ENCODE results near the gene CDK2AP2. TPM values are rescaled to one million over a fixed set of nuclear protein-coding genes. Genes with fewer than 3 reads are reported as not detected.

The CDK2AP2 gene
- polyA plus RNA-seq, 3 donors = 47.8 to 80.2 (median 78.5) TPM

- Mint-ChIP-seq H3K27me3 (ENCODE audit: low read depth in 3 of 3) (peaks cover 1 to 7% (median 6%) of the 10 kb centered on the region in 3 donors), H3K4me3 (no peak overlapping the region), H3K36me3 (no peaks in the 10 kb centered on the region), H3K9me3 (no peaks in the 10 kb centered on the region), H3K27ac (peak overlapping the region in 2 of 7 donors; percentile 36 to 52), H3K4me1 (peaks cover 7% of the 10 kb centered on the region)
- H3K36me3 ChIP-seq (replicated peaks in 1 of 2; ENCODE audit: control insufficient read depth in 1 of 2, insufficient read depth in 2 of 2, low read length in 2 of 2) = no peaks in the 10 kb centered on the region
- H3K79me2 ChIP-seq (ENCODE audit: insufficient read depth, low read length) = no peaks in the 10 kb centered on the region
- H3K4me1 ChIP-seq (ENCODE audit: control insufficient read depth in 1 of 2, insufficient read depth in 2 of 2, low read length in 2 of 2) = peaks cover 9 to 12% of the 10 kb centered on the region in 2 donors
- no peaks in the 10 kb centered on the region for H3K27me3 ChIP-seq (ENCODE audit: control insufficient read depth in 2 of 2, insufficient read depth in 2 of 2, low read length in 2 of 2)
- no peak overlapping the region for H2AFZ ChIP-seq (ENCODE audit: insufficient read depth, low read depth, low read length, poor library complexity, severe bottlenecking)
- TF ChIP-seq CTCF (IDR thresholded peaks at IDR 0.05) = no peak
- H4K20me1 ChIP-seq (ENCODE audit: insufficient read depth, low read length) = no peaks in the 10 kb centered on the region
- WGBS (ENCODE audit: insufficient coverage) = 96% methylated on average over 18 of the region's 19 CpGs
- no peak for DNase-seq
- no peak overlapping the region for H3K9ac ChIP-seq (ENCODE audit: insufficient read depth, low read length, poor library complexity, severe bottlenecking)
- H3K4me3 ChIP-seq (replicated peaks in 1 of 3; ENCODE audit: low read depth in 2 of 3, low read length in 3 of 3) = no peak overlapping the region
- no peaks in the 10 kb centered on the region for H3K9me3 ChIP-seq (replicated peaks in 1 of 2; ENCODE audit: control insufficient read depth in 1 of 2, insufficient read depth in 1 of 2, low read length in 2 of 2)
- H3K4me2 ChIP-seq (replicated peaks; ENCODE audit: extremely low read depth, low read length, poor library complexity, severe bottlenecking) = no peak overlapping the region
- H3K27ac ChIP-seq (ENCODE audit: low read depth in 1 of 2, low read length in 2 of 2) = no peak overlapping the region
- intact Hi-C loops (cut with micrococcal nuclease) = no loop called here
These were observed 49.7 kb downstream of the CDK2AP2 start for GRCh38 chr11:67458266-67458665.

GRCh38 chr11:67457453-67457852, 50.5 kb downstream of the CDK2AP2 start:
- H3K27ac ChIP-seq (ENCODE audit: low read depth in 1 of 2, low read length in 2 of 2) = no peak overlapping the region
- intact Hi-C loops (cut with micrococcal nuclease) = no loop called here
- H3K4me1 Mint-ChIP-seq = peaks cover 7% of the 10 kb centered on the region

More at GRCh38 chr11:67457453-67457852, 50.5 kb downstream of the CDK2AP2 start:
- no peaks in the 10 kb centered on the region for H3K79me2 ChIP-seq (ENCODE audit: insufficient read depth, low read length)
- no peak overlapping the region for H3K4me2 ChIP-seq (replicated peaks; ENCODE audit: extremely low read depth, low read length, poor library complexity, severe bottlenecking)
- peaks cover 9 to 11% of the 10 kb centered on the region in 2 donors for H3K4me1 ChIP-seq (ENCODE audit: control insufficient read depth in 1 of 2, insufficient read depth in 2 of 2, low read length in 2 of 2)
- no peaks in the 10 kb centered on the region for H3K9me3 Mint-ChIP-seq
- no peaks in the 10 kb centered on the region for H3K27me3 ChIP-seq (ENCODE audit: control insufficient read depth in 2 of 2, insufficient read depth in 2 of 2, low read length in 2 of 2)
- H3K9ac ChIP-seq (ENCODE audit: insufficient read depth, low read length, poor library complexity, severe bottlenecking) = no peak overlapping the region
- H3K27ac Mint-ChIP-seq = no peak overlapping the region
- H3K4me3 Mint-ChIP-seq = no peak overlapping the region
- WGBS (ENCODE audit: insufficient coverage) = 99% methylated on average over 8 of the region's 12 CpGs
- DNase-seq = no peak
- no peaks in the 10 kb centered on the region for H3K36me3 Mint-ChIP-seq
- H3K36me3 ChIP-seq (replicated peaks in 1 of 2; ENCODE audit: control insufficient read depth in 1 of 2, insufficient read depth in 2 of 2, low read length in 2 of 2) = no peaks in the 10 kb centered on the region
- H2AFZ ChIP-seq (ENCODE audit: insufficient read depth, low read depth, low read length, poor library complexity, severe bottlenecking) = no peak overlapping the region
- TF ChIP-seq CTCF (IDR thresholded peaks at IDR 0.05) = no peak
- H3K9me3 ChIP-seq (replicated peaks in 1 of 2; ENCODE audit: control insufficient read depth in 1 of 2, insufficient read depth in 1 of 2, low read length in 2 of 2) = no peaks in the 10 kb centered on the region
- peaks cover 1 to 7% (median 6%) of the 10 kb centered on the region in 3 donors for H3K27me3 Mint-ChIP-seq (ENCODE audit: low read depth in 3 of 3)
- H4K20me1 ChIP-seq (ENCODE audit: insufficient read depth, low read length) = no peaks in the 10 kb centered on the region
- no peak overlapping the region for H3K4me3 ChIP-seq (replicated peaks in 1 of 3; ENCODE audit: low read depth in 2 of 3, low read length in 3 of 3)

Small RNA genes lying within 50 kb of the gene (small RNA-seq; reads per million reads assigned to genes)
- gene MIR6752 (ENCODE audit: insufficient read length, low read depth) = not detected

Other genes starting within 250 kb of the CDK2AP2 start
- 100 to 1,000 TPM in 1 of 3 donors, 10 to 100 TPM in 2; 34.9 to 777 (median 43.0) TPM for gene GRK2, start 241.7 kb downstream of the CDK2AP2 start, polyA plus RNA-seq
- gene ANKRD13D, start 218.9 kb downstream of the CDK2AP2 start, polyA plus RNA-seq = 100 to 1,000 TPM in 1 of 3 donors, 10 to 100 TPM in 1, 1 to 10 TPM in 1; 9.1 to 389 (median 10.3) TPM
- gene SSH3, start 204.6 kb downstream of the CDK2AP2 start, polyA plus RNA-seq = 10 to 100 TPM in 1 of 3 donors, 1 to 10 TPM in 2; 3.6 to 23.3 (median 5.8) TPM
- 100 to 1,000 TPM; 157 to 205 (median 176) TPM for gene POLD4, start 154.6 kb downstream of the CDK2AP2 start, polyA plus RNA-seq
- 10 to 100 TPM in 1 of 3 donors, under 1 TPM in 2; 0.44 to 14.8 (median 0.94) TPM for gene CLCF1, start 134.6 kb downstream of the CDK2AP2 start, polyA plus RNA-seq
- gene RAD9A, start 116.2 kb downstream of the CDK2AP2 start, polyA plus RNA-seq = 10 to 100 TPM in 1 of 3 donors, 1 to 10 TPM in 2; 3.7 to 31.7 (median 3.8) TPM
- gene PPP1CA, start 106.3 kb downstream of the CDK2AP2 start, polyA plus RNA-seq = 100 to 1,000 TPM; 209 to 551 (median 461) TPM
- 10 to 100 TPM; 68.6 to 72.9 (median 71.6) TPM for gene TBC1D10C, start 104.1 kb downstream of the CDK2AP2 start, polyA plus RNA-seq
- under 1 TPM in 1 of 3 donors, not detected in 2; 0.09 TPM for gene CARNS1, start 92.5 kb downstream of the CDK2AP2 start, polyA plus RNA-seq
- gene RPS6KB2, start 79.7 kb downstream of the CDK2AP2 start, polyA plus RNA-seq = 100 to 1,000 TPM in 1 of 3 donors, 10 to 100 TPM in 2; 51.6 to 101 (median 53.8) TPM
- gene PTPRCAP, start 70.5 kb downstream of the CDK2AP2 start, polyA plus RNA-seq = 10 to 100 TPM in 1 of 3 donors, 1 to 10 TPM in 2; 2.1 to 14.3 (median 2.8) TPM
- gene CORO1B, start 64.7 kb downstream of the CDK2AP2 start, polyA plus RNA-seq = 100 to 1,000 TPM; 105 to 151 (median 106) TPM
- gene GPR152, start 55.4 kb downstream of the CDK2AP2 start, polyA plus RNA-seq = not detected
- 1 to 10 TPM in 1 of 3 donors, under 1 TPM in 1, not detected in 1; 0.28 to 1.7 TPM for gene CABP4, start 52.8 kb downstream of the CDK2AP2 start, polyA plus RNA-seq
- gene TMEM134, start 38.9 kb downstream of the CDK2AP2 start, polyA plus RNA-seq = 100 to 1,000 TPM in 1 of 3 donors, 10 to 100 TPM in 2; 67.4 to 104 (median 76.8) TPM
- 100 to 1,000 TPM in 1 of 3 donors, 10 to 100 TPM in 2; 76.7 to 132 (median 99.3) TPM for gene AIP, start 25.1 kb downstream of the CDK2AP2 start, polyA plus RNA-seq
- 100 to 1,000 TPM in 1 of 3 donors, 10 to 100 TPM in 2; 11.7 to 122 (median 22.2) TPM for gene PITPNM1, start 2.8 kb downstream of the CDK2AP2 start, polyA plus RNA-seq
- not detected for gene CABP2, start 15.3 kb upstream of the CDK2AP2 start, polyA plus RNA-seq
- gene GSTP1, start 75.7 kb upstream of the CDK2AP2 start, polyA plus RNA-seq = 1,000 to 10,000 TPM in 2 of 3 donors, 100 to 1,000 TPM in 1; 853 to 1,483 (median 1,250) TPM
- 100 to 1,000 TPM in 1 of 3 donors, 10 to 100 TPM in 2; 71.6 to 174 (median 72.1) TPM for gene NDUFV1, start 98.8 kb upstream of the CDK2AP2 start, polyA plus RNA-seq
- 1 to 10 TPM in 2 of 3 donors, under 1 TPM in 1; 0.92 to 1.4 (median 1.3) TPM for gene NUDT8, start 121.8 kb upstream of the CDK2AP2 start, polyA plus RNA-seq
- not detected for gene TBX10, start 131.6 kb upstream of the CDK2AP2 start, polyA plus RNA-seq
- under 1 TPM; 0.16 to 0.61 (median 0.21) TPM for gene ACY3, start 142.6 kb upstream of the CDK2AP2 start, polyA plus RNA-seq
- not detected for gene ALDH3B2, start 166.5 kb upstream of the CDK2AP2 start, polyA plus RNA-seq

All from CD14-positive monocyte (primary cell).